Measurements from ENCODE around the gene TXK.

TXK gene

DNA sequence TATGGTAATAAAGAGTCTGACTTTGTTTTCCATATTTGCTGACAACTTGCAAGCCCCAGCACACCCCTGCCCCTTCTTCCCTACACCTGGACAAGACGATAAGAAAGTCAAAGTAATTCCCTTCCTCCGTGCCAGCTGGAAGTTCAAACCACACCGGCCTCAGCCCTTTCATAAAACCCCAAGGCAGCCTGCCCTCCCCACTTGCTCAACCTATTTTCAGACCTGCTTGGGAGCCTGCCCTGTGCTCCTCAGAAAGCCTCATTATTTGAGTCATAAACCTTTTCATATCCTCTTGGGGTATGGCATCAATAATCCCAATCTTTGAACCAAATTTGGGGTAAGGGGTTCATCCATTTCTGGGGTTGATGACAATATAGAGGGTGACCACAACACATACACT is 88.0 kb downstream of the TXK start:
- DNase-seq (ENCODE audit: low read depth), result no peak
- TF ChIP-seq CTCF (conservative IDR thresholded peaks at IDR 0.05; ENCODE audit: low read length), result no peak
- H3K4me3 ChIP-seq (ENCODE audit: low read length), result no peak overlapping the region

GRCh38 chr4:48044298-48044697 is 89.8 kb downstream of the TXK start:
- no peak for DNase-seq (ENCODE audit: low read depth)
- no peak for TF ChIP-seq CTCF (conservative IDR thresholded peaks at IDR 0.05; ENCODE audit: low read length)

DNA sequence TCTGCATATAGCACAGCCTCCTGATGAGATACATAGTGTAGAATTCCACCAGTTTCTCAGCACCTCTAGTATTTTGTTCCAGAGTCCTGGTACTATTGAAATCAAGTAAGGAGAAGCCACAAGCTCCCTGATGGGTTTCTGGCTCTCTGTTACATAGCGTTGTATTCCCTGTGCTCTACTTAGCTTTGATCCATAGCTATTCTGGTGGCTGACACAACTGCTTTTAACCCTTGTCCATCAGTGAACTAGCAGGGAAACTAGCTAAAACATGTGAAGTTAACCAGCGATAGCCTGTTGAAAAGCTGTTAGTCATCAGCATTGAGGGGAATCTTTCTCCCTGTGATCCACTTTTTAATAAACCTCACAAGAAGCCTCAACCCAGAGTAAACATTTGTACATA is 90.5 kb downstream of the TXK start:
- no peak overlapping the region for H3K4me3 ChIP-seq (ENCODE audit: low read length)
- no peak for DNase-seq (ENCODE audit: low read depth)
- TF ChIP-seq CTCF (conservative IDR thresholded peaks at IDR 0.05; ENCODE audit: low read length), result no peak

More at GRCh38 chr4:48044298-48044697, 89.8 kb downstream of the TXK start:
- no peak overlapping the region for H3K4me3 ChIP-seq (ENCODE audit: low read length)

- no peak overlapping the region for H3K4me3 ChIP-seq (ENCODE audit: low read length)
- no peak for TF ChIP-seq CTCF (conservative IDR thresholded peaks at IDR 0.05; ENCODE audit: low read length)
- DNase-seq (ENCODE audit: low read depth), result no peak
Observed at GRCh38 chr4:48042979-48043461, 91.0 kb downstream of the TXK start.

DNA sequence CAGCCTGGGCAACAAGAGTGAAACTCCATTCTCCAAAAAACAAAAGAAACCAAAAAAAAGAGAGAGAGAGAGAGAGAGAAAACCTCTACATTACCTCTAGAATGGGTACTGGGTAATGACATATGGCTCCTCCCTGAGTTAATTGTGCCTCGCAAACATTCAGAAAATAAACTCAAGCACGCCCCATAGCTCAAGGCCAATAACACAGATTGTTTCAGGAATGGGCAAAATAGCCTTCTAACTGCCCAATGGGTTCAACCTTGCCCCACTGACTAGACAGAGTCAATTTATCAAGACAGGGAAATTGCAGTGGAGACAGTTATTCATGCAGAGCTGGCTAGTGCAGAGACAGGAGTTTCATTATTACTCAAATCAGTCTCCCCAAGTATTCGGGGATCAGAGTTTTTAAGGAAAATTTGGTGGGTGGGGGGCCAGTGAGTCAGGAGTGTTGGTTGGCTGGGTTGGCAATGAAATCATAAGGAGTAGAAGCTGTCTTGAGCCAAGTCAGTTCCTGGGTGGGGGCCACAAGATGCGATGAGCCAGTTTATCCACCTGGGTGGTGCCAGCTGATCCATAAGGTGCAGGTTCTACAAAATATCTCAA is 92.4 kb downstream of the TXK start:
- no peak for TF ChIP-seq CTCF (conservative IDR thresholded peaks at IDR 0.05; ENCODE audit: low read length)
- no peak overlapping the region for H3K4me3 ChIP-seq (ENCODE audit: low read length)
- no peak for DNase-seq (ENCODE audit: low read depth)

DNA sequence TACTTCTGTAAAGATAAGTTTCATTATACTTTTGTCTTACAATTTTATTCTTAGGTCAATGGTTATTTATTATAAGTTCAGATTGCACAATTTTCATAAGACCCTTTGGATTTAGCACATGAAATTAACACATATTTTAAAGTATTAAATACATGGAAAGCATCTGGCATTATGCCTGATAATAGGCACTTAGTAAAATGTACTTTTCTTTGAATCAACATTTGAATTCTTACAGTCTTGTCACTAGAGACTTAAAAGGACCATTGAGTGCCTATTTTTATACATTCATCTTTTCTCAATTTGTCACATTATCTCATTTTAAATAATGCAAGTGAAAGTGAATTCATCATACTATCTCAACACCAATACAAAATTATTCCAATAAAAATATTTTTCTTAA is 94.5 kb downstream of the TXK start:
- no peak for TF ChIP-seq CTCF (conservative IDR thresholded peaks at IDR 0.05; ENCODE audit: low read length)
- DNase-seq (ENCODE audit: low read depth), result no peak
- no peak overlapping the region for H3K4me3 ChIP-seq (ENCODE audit: low read length)

DNA sequence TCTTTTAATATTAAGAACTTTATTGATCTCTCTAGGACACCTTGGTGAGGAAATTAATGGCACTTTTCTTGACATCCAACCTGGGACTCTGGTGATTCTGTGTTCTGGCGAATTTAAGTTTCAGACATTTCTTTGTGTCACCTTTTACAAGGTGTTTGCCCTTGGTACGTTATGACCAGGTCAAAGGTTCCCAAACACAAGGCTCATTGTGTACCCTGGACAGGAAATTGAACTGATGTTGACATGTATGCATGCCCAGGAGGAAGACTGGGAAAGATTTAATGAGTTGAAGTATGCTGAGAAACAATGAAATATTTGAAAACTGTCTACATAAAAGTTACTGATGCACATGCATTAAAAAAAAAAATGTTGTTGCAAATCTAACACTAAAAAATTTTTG is 95.4 kb downstream of the TXK start:
- no peak for DNase-seq (ENCODE audit: low read depth)
- H3K4me3 ChIP-seq (ENCODE audit: low read length), result no peak overlapping the region
- TF ChIP-seq CTCF (conservative IDR thresholded peaks at IDR 0.05; ENCODE audit: low read length), result no peak
